Bronchus fibroblast of lung (primary cell): ENCODE results near the gene EPM2AIP1. TPM values are rescaled to one million over a fixed set of nuclear protein-coding genes. Genes with fewer than 3 reads are reported as not detected.

ENCODE experiments used
- total RNA-seq: library from RNA; depleted of rRNA; stranded (reverse); fragments of >200 nt; gene quantifications from 2 replicates; pipeline ENCODE4 v1.2.3, GENCODE V29; 2015

EPM2AIP1 gene
- 5.5 and 7.0 TPM in 2 replicates for total RNA-seq

DNA sequence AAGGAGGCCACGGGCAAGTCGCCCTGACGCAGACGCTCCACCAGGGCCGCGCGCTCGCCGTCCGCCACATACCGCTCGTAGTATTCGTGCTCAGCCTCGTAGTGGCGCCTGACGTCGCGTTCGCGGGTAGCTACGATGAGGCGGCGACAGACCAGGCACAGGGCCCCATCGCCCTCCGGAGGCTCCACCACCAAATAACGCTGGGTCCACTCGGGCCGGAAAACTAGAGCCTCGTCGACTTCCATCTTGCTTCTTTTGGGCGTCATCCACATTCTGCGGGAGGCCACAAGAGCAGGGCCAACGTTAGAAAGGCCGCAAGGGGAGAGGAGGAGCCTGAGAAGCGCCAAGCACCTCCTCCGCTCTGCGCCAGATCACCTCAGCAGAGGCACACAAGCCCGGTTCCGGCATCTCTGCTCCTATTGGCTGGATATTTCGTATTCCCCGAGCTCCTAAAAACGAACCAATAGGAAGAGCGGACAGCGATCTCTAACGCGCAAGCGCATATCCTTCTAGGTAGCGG is at the start of gene EPM2AIP1:
Gene EPM2AIP1 (minus strand): TSS at position 326 of the 520 bp plus-strand sequence. CDS start 54 bp downstream, at position 272.

DNA sequence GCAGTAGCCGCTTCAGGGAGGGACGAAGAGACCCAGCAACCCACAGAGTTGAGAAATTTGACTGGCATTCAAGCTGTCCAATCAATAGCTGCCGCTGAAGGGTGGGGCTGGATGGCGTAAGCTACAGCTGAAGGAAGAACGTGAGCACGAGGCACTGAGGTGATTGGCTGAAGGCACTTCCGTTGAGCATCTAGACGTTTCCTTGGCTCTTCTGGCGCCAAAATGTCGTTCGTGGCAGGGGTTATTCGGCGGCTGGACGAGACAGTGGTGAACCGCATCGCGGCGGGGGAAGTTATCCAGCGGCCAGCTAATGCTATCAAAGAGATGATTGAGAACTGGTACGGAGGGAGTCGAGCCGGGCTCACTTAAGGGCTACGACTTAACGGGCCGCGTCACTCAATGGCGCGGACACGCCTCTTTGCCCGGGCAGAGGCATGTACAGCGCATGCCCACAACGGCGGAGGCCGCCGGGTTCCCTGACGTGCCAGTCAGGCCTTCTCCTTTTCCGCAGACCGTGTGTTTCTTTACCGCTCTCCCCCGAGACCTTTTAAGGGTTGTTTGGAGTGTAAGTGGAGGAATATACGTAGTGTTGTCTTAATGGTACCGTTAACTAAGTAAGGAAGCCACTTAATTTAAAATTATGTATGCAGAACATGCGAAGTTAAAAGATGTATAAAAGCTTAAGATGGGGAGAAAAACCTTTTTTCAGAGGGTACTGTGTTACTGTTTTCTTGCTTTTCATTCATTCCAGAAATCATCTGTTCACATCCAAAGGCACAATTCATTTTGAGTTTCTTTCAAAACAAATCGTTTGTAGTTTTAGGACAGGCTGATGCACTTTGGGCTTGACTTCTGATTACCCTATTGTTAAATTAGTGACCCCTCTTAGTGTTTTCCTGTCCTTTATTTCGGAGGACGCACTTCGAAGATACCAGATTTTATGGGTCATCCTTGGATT is 674 bp upstream of the EPM2AIP1 start, which contains the start of gene MLH1:
Gene MLH1 (plus strand): TSS at position 193 of the 958 bp plus-strand sequence. CDS start 30 bp downstream, at position 223.

DNA sequence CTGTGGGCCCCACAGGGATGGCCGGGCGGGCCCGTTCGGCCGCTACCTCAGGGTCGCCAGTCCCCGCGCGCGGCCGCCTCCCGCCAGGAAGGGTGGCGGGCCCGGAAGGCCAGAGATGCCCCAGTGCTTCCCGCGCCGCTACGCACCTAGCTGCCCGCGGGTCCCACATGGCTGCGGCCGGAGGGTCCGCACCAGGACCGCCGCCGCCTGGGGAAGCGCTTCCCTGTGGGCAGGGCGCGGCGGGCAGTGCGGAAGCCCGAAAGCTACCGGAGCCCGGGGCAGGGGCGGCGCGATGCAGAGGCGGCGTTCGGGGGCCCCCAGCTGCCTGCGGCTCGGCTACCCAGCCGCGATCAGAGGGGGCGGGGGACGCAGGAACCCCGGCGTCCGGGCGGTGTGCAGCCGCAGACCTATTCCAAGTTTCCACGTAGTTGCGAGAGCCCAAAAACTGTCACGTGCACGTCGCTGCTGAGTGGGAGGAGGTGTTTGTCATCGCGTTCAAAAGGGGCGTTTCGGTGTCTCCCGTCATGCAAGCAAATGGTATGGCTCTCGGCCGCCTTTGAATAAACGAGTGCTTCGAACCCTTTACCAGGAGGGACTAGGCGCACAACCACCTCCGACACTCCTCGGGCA is 48.2 kb downstream of the EPM2AIP1 start, which contains the start of gene TRANK1:
Gene TRANK1 (minus strand): TSS at position 414 of the 630 bp plus-strand sequence. CDS start 245 bp downstream, at position 169.

Other genes with a start within 250 kb of the EPM2AIP1 start
- gene DCLK3, start 228.6 kb downstream of the EPM2AIP1 start, total RNA-seq = not detected in 2 replicates
- gene TRANK1, start 48.1 kb downstream of the EPM2AIP1 start, total RNA-seq = 3.4 and 3.9 TPM in 2 replicates
- 51.0 and 58.0 TPM in 2 replicates for gene MLH1, start 387 bp upstream of the EPM2AIP1 start, total RNA-seq
- 34.8 and 43.2 TPM in 2 replicates for gene LRRFIP2, start 181.5 kb upstream of the EPM2AIP1 start, total RNA-seq